Measurements from ENCODE around the gene ALDH18A1. TPM values are rescaled to one million over a fixed set of nuclear protein-coding genes. Genes with fewer than 3 reads are reported as not detected.

The ALDH18A1 gene
- total and polyA plus RNA-seq, 2 donors (not counting 3 experiments of a cell fraction or from before 2014, with no cell fraction given): 53.2 to 92.6 TPM

- no peak overlapping the region for H3K27ac ChIP-seq (ENCODE audit: insufficient read depth, low read depth, low read length)
- no peak for DNase-seq (ENCODE audit: low read depth, low spot score)
- no peaks in the 10 kb centered on the region for H4K20me1 ChIP-seq (replicated peaks; ENCODE audit: control insufficient read depth, extremely low read depth, insufficient read depth, low read length)
- H3K9me3 ChIP-seq (replicated peaks; ENCODE audit: control insufficient read depth, insufficient read depth, low read length): no peaks in the 10 kb centered on the region
- dilution Hi-C loops (cut with MboI; ENCODE audit: extremely low pct_ligation_motif_present, low sequenced_read_pairs): no loop called here
- H3K79me2 ChIP-seq (ENCODE audit: control insufficient read depth, insufficient read depth, low read length): no peaks in the 10 kb centered on the region
- intact Hi-C loops (cut with micrococcal nuclease): no loop called here
- H3K4me2 ChIP-seq (ENCODE audit: insufficient read depth, low read length): no peak overlapping the region
- CTCF ChIA-PET: interaction anchor here (1.0 to 7.4 kb wide), 2 partner anchors 143 to 167 kb away, joined by 3 to 758 read pairs; no protein-coding TSS in a partner anchor
- TF ChIP-seq GATA2 (IDR thresholded peaks at IDR 0.05; ENCODE audit: insufficient read depth, insufficient read length, low read depth, low read length) (no peak), EZH2 (IDR thresholded peaks at IDR 0.05; ENCODE audit: borderline replicate concordance, low read depth, low read length, severe bottlenecking) (no peak), MAX (IDR thresholded peaks at IDR 0.05; ENCODE audit: insufficient read depth, insufficient read length) (no peak), FOS (IDR thresholded peaks at IDR 0.05; ENCODE audit: borderline replicate concordance, insufficient read depth, low read length) (no peak), MYC (IDR thresholded peaks at IDR 0.05; ENCODE audit: low read depth, low read length) (no peak), POLR2AphosphoS5 (IDR thresholded peaks at IDR 0.05; ENCODE audit: insufficient read depth, low read depth, low read length) (no peak), POLR2A (IDR thresholded peaks at IDR 0.05; ENCODE audit: low read depth, low read length) (no peak), JUN (IDR thresholded peaks at IDR 0.05; ENCODE audit: borderline replicate concordance, insufficient read depth, insufficient read length, low read depth) (no peak), CTCF (IDR thresholded peaks at IDR 0.05; ENCODE audit: extremely low read depth in 1 of 2, insufficient read depth in 1 of 2, low read depth in 1 of 2, low read length in 2 of 2) (no peak)
- no TSS peak for BruUV-seq (replicated peaks)
- no peaks in the 10 kb centered on the region for H3K9me1 ChIP-seq (replicated peaks; ENCODE audit: control insufficient read depth, extremely low read depth, insufficient read depth, low read length)
- H3K36me3 ChIP-seq (ENCODE audit: control insufficient read depth in 2 of 2, extremely low read depth in 1 of 2, insufficient read depth in 2 of 2, low read length in 2 of 2): no peaks in the 10 kb centered on the region
- H3K4me1 ChIP-seq (ENCODE audit: control insufficient read depth, extremely low read depth, insufficient read depth, low read length): no peaks in the 10 kb centered on the region
- no peak overlapping the region for H3K9ac ChIP-seq (replicated peaks; ENCODE audit: extremely low read depth, insufficient read depth, low read length)
- H3K4me3 ChIP-seq (replicated peaks in 1 of 3; ENCODE audit: insufficient read depth in 1 of 3, low read depth in 1 of 3, low read length in 3 of 3): no peak overlapping the region
- H2AFZ ChIP-seq (ENCODE audit: low read depth, low read length): no peak overlapping the region
- FAIRE-seq: no peak
- POLR2A ChIA-PET: no interaction called here
- H3K27me3 ChIP-seq (ENCODE audit: control insufficient read depth in 2 of 2, insufficient read depth in 2 of 2, low read length in 2 of 2): no peaks in the 10 kb centered on the region
Observed at GRCh38 chr10:95698415-95698814, 41.9 kb upstream of the ALDH18A1 start.
